Stimulated activated CD4-positive, alpha-beta T cell treated with anti-CD3 and anti-CD28 coated beads, Interleukin-2, amount 100 ng/mL, for 48 hours (primary cell): ENCODE measurements around the gene NAALADL2.

ENCODE experiments used
- DNase-seq, 2 donors: peaks; one replicate each; pipeline ENCODE4 v3.0.0-alpha.2; 2020

The NAALADL2 gene

DNA sequence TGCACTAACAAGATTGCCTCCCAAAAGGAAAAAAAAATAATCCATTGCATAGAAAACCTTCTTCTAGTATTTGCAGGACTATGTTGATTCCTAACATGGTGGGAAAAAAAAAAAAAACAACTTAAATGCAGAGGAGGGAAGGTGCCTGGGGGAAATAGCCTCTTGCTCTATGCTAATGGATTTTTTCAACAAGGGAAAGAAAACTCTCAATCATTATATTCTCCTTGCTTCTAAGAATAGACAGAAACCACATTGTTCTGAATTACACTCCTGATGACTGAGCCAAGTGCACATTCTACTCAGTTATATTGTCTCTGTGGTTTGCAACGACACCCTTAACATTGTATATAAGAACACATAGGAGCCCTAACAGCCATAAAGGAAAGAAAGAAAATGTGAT lies 760.2 kb downstream of the NAALADL2 start:
- no peak for DNase-seq

DNA sequence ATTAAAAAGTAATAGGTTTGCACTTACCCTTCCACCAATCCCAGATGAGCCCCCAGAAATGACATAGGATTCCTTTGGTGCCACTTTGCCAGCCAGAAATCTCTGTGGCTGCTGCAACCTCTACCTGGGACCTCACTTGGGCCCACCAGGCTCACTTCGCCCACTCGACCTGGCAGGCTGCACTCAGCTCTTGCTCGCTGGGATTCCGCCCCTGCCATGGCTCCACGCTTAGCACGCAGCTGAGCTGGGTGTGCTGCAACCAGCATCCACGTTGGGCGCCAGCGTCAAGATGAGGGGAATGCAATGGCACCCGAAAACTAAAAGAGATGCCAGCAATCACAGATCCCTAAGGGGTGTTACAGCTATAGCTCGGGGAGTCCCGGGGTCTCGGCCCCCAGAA lies 761.0 kb downstream of the NAALADL2 start:
- no peak for DNase-seq

DNA sequence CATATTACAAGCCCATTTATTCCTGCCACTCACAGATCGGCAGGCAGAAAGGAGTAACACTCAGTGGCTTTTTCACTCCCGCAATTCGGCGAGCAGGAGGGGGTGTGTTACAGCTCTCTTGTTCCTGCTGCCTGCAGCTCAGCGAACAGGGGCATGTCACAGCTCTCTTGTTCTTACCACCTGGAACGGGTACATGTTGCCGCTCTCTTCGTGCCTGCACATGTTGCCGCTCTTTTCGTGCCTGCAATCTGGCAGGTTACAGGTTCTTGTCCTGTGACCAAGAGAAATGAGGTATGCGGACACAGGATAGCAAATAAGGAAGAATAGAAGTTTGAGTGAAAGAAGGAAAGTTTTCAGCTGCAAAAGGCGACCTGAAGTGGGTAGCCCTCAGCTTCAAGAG lies 761.4 kb downstream of the NAALADL2 start:
- no peak for DNase-seq

DNA sequence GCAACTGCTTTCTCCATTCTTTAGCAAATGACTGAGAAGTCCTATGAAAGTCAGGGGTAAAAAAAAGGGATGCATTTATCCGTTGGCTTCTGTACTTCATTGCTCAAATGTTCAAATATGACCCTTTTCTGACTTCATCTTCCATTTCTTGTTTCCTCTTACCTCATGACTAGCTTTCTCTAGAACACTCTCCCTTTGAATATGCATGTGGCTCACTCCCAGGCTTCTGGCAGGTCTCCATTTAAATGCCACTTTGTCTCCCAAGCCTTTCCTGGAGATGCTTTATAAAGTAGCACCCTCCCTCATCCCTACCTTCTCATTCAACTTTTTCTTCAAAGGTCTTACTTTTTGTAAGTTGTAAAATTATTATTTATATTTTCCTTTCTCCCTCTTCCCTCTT lies 781.8 kb downstream of the NAALADL2 start:
- DNase-seq, result no peak

DNA sequence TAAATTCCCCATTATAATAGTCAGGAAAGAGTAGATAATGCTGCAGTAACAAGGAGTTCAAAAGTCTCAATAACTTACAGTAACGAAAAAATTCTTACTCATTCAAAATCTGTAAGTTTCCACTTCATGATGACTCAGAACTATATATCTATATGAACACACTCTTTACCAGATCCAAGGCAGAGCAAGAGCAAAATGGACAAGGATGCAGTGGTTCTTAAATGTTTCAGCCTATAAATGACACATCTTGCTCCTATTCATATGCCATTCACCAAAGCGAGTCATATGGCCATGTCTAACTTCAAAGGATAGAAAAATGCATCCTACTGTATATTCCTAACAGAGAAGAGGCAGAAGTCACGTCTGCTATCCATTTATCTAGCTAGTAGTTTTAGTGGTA lies 787.7 kb downstream of the NAALADL2 start:
- DNase-seq, result no peak

DNA sequence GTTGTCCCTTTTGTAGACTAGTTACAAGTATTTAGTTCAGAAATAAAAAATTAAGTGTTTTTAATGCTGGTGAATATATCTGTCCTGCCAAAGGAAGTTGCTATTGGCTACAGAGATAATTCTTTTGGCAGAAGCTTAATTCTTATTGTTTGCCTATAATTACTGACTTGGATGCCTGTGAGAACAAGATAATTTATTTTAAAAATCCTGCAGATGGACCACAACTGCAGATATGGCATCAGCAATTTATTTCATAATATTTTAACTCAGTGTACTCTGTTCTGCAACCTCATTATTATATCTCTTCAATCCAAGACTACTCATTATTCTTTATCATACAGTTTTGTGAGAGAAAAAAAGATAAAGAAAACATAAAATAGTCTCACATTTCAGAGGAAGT lies 789.8 kb downstream of the NAALADL2 start:
- DNase-seq, result no peak

DNA sequence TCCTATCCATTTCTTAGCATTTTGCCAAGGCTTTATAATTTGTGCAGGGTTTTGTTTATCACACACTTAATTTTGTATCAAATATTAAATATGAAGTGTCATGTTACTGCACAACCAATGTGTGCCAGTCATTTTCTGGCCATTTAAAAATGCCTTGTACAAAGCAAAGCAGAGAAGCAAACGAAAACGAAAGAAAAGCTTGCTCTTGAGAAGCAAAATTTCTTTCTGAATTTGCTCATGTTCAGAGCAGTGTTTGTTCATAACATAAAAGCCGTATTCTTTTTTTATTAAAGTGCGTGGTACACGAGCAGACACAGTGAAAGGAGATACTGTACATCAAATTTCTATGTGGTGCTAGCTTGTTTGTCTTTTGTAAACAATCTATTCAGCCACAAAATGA lies 792.6 kb downstream of the NAALADL2 start:
- no peak for DNase-seq

DNA sequence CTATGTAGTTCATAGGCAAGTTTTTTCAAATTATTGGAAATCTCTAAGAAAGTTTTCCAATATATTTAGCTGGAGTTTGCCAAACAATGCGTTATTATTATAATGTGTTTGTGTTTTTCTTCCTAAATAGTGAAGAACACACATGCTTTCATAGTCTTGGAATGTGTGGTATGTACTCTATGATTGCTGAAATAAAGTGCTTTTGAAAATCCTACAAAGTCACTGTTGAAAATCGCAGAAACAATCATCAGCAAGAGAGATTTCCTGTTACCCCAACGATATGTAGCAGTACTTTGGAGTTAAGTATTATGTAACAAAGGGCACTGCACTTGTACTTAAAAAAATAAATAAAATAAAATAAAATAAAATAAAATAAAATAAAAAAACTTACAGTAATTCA lies 796.2 kb downstream of the NAALADL2 start:
- DNase-seq, result no peak

DNA sequence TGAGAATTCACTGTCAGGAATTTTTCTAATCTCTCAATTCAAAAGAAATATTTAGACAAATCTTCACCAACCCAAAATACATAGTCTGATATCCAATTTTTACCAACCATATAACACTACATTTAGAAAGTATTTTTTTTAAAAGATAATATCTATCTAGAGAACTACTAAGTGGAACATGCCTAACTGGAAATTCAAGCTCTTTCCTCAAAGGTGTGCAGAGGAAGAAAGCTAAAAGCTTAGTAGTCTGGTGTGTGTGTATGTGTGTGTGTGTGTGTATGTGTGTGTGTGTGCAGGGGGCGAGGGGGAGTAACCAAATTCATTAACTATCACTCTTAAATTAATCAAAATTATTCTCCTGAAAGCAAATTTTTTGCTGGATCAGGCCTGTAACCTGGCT lies 797.3 kb downstream of the NAALADL2 start:
- no peak for DNase-seq

DNA sequence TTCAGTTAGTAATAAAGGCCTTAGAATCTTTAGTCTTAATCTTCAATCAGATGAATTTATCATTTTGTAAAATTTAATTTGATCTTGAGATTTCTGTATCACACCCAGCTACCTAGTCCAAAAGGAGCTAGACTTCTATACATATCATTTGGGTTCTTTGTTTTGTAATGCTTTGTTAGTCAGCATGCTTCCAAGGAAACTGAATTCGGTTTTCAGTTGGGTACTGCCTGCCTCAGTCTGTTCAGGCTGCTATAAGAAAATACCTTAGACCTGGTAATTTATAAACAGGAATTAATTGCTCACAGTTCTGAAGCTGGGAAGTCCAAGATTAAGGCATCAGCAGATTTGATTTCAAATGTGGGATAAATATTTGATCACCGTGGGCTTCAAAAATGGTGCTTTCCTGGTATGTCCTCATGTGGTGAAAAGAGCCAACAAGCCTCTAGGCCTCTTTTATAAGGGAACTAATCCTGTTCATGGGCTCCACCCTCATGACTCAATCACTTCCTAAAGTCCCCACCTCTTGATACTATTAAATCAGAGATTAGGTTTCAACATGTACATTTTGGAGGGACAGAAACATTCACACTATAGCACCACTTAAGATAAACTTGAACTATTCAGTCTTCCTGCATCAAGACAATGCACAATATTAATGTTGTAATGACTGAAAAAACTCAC lies 800.7 kb downstream of the NAALADL2 start:
- no peak for DNase-seq

DNA sequence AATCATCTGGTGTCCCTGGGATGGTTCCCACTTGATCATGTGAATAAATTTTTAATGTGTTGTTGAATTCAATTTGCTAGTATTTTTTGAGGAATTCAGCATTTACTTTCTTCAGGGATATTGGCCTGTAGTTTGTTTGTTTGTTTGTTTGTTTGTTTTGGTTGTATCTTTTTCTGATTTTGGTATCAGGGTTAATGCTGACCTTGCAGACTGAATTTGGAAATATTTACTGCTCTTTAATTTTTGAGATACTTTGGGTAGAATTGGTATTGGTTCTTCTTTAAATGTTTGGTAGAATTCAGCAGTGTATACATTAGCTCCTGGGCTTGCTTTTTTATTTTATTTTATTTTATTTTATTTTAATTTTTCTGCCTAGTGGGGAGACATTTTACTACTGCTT lies 803.7 kb downstream of the NAALADL2 start:
- DNase-seq, result no peak

DNA sequence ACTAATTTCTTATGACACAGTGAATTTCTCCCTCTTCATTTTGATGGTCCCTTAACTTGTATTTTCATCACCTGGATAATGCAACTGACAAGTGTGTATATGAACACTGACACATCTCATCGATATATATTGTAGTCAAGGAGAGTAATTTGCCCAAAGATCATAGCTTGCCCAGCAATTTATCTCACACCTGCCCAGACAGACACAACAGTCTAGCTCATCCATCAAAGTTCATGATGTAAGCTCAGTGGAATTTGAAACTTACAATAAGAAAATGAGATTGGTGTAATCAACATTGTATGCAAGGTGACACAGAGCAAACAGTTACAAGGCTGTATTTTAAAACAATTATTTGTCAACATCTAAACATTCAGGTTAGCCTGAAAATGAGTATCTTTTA lies 805.8 kb downstream of the NAALADL2 start:
- DNase-seq, result no peak

DNA sequence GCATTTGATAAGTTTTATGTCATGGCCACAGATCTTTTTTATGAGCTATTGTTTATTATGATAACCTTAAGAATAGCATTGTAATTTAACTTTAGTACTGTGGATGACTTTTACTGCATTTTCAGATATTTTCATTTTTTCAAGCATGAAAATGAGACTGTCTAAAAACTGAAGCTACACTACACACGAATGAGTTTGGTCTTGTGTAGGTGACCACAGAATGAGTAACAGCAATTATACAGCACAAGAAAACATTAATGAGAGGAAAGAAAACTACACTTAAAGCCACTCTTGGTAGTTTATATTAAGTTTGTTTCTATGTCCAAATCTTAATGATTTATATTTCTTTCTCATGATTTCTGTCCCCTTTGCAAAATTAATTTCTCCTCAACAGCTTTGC lies 809.2 kb downstream of the NAALADL2 start:
- no peak for DNase-seq

DNA sequence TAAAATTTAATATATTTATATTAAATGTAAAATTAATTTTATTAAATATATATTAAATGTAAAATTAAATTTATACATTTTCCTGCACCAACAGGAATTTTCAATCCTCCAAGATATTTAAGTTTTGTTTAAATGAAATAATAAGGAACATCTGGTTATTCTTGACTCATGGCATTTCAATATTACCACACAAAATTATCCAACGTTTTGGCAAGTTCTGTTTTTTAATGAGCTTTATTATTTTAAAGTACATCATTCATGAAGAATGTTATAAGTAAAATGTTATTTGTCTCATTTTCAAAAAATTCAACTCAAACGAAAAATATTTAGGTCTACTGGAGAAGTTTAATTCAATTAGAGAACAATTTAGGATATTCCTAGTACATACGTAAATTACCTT lies 811.4 kb downstream of the NAALADL2 start:
- no peak for DNase-seq

DNA sequence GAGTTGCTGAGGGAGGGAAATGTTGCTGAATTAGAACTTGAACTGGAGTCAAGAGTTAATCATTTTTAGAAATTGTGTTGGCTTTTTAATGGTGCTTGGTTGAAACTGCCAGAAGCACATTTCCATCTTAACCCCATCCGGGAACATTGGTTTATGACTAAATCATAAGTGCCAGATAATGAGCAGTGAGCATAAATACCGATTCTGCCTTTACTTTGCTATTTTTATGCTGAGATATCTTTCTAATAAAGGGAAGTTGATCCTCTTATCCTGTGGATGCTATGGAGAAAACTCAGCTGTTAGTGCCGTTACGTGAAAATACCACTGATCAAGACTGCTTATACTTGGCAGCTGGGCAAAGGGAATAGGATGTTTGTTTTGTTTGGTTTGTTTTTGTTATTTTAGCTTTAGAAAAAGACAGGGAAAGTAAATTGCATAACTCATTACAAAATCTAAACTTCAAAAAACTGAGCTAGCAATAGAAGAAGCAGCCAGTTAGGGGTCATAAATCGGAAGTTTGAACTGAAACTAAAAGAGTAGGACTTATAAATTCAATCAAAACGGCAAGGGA lies 813.1 kb downstream of the NAALADL2 start:
- DNase-seq, result no peak

DNA sequence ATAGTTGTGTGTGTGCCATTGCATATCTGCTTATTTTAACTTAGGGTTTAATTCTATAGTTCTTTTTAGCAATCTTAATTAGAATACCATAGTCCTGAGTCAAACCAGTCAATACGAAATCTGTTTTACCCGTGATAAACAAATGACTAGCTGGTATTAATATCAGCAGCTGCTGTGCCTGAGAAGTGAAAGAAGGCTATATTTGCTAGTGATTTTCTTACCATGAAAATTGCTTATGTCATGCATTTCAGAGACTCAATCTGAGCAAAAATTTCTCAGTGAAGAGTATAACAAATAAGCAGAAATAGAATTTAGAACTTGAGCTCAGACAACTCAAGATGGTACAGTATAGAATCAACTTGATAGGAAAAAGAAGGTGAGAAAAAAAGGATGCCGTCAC lies 820.4 kb downstream of the NAALADL2 start:
- DNase-seq, result no peak

DNA sequence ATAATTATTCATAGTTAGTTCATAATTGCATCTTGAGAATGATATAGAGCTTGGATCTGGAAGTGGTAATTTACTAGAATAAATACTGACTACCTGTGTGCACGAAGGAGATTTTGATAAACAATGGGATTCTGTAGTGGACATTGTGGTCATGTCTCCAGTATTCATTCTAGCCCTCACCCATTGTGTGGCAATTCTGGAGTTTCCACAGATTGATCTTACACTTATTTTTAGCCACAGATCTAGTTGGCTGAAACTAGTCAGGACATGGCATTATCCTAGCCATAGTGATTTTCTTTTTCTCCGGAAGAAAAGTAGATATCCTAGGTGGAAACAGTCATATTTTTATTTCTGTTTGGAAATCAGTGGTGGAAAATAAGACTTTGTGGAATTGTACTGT lies 833.1 kb downstream of the NAALADL2 start:
- DNase-seq, result no peak

DNA sequence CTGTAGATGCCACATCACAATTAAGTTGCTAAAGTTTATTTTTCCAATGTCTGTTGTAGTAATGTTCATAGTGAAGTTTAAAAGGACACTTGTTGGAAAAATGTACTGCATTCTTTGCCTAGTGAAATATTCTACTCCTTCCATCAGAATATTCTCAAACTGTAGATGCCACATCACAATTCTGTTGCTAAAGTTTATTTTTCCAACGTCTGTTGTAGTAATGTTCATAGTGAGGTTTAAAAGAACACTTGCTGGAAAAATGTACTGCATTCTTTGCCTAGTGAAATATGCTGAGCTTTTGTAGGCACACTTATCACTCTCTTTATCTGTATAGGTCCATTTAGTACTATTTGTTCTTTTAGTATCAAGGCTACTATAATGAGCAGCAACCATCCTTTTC lies 836.1 kb downstream of the NAALADL2 start:
- no peak for DNase-seq

DNA sequence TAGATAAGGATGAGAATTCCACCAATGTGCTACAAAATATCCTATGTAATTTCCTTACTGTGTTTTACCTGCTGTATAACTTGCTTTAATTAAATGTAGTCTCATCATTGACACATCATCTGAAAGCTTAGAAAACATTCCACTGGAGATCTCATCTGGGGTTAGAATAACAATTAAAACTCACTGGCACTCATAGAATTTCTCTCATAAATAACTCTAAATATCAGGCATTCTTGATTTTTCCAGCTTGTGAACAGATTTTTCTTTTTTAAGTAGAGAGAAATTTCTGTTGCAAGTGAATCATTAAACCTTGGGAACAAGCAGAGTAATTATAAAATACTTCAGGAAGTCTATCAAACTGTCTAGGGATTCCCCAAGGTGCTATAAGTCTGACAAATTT lies 843.8 kb downstream of the NAALADL2 start:
- no peak for DNase-seq

DNA sequence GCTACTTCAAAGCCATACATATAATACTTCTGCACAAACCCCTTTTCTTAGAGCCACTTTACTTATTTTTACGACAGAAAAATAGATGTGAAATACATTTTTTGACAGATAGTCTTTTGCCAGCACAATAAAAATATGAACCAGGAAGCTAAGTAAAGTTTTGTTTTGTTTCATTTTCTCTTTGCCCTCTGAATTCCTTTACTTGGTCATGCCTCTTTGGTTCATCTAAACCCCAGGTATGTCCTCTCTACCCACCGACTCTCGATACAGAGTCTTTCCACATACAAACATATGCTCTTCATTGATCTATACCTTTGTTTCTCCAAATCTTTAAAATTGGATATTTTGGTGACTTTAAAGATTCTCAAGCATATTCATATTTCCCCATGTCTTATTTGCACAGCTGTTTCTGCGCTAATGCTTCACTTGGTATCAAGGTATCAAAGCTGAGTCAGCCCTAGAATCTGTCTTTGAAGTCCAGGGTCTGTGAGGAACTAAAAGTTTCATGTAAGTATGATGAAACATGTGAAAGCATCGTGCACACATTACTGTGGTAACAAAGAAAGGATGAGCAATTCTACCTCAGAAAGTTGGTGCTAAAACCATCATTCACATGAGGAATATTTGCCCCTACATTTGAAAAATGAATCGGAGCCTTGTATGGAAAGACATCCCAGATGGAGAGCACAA lies 845.4 kb downstream of the NAALADL2 start:
- DNase-seq, result no peak

DNA sequence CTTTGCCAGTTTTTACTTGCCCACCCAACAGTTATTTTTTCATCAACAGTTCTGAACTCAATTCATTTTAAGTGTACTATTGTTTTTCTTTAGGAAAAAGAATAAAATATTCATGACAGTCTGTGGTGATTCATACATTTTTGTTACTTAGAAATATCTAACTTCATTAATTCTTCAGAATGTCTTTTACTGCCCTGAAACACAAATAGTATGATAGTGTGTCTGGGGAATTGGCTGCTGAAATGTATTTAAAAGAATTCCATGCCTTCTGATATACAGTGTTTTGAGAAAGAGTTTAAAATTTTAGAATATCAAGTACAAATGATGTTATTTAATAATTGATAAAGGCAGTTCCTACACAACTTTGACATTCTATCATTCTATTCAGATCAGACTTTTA lies 854.1 kb downstream of the NAALADL2 start:
- DNase-seq, result no peak

DNA sequence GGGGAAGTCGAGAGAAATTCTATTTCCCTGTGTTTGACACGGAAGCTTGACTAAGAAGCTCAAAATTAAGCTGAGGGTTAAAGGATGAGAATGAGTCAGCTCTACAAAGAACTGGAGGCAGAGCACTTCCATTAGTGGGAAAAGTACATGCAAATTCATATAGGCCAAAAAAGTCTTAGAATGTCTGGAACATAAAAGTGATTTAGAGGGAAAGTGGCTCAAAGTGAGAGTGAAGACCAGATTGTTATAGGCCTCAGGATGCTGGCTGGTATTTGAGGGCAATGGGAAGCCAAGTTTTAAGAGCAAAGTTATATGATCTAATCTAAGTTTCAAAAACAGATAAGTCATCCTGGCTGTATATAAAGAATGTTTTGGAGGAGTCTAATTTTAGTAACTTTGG lies 857.3 kb downstream of the NAALADL2 start:
- no peak for DNase-seq

DNA sequence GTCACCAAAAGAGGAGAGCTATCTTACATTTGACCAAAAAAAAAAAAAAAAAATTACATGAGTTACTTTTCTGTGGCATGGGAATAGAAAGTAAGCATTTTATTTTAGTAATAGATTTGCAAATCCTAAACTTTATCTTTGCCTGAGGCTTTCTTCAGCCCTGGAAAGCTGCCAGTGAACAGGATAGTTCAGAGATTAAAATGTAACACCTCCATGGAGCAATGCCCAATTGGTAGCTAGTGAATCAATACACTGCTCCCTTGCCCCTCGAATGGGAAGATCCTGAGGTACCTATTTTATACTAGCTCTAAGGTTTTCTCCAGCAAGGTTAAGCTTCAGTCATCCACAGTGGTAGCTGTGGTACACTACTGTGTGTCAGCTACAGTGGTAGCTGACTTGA lies 867.1 kb downstream of the NAALADL2 start:
- DNase-seq, result no peak

DNA sequence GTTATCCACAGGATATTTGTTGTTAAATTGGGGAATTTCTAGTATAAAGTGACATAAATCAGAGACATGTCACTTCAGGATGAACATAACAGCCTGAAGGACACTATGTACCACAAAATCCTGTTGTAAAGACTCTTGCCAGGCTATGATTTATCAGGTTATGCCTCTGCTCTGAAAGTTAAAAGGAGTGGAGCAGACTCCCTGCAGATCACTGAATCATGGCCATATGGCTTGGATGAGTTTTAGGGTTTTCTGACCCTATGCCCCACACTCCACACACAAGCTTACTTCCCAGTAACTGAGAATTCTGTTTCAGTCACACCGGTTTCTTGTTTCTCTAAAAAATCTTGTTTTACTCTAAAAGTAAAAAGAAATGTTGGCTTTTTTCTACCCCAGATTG lies 869.4 kb downstream of the NAALADL2 start:
- no peak for DNase-seq

DNA sequence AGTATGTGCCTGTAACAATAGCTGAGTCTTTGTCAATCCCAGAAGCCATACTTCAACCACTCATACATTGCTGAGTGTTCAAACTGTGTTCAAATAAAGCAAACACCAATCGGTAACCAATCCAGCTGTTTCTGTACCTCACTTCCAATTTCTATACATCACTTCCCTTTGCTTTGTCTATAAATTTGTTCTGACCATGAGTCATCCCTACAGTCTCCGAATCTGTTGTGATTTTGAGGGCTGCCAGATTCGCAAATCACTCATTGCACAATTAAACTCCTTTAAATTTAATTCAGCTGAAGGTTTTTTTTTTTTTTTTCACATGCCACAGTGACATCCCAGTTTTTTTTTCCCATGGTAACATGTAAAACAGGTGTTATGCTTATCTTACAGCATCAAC lies 870.3 kb downstream of the NAALADL2 start:
- DNase-seq, result no peak
